Fibroblast of lung (primary cell): Measurements from ENCODE around the gene CTNS.

Source experiments
- EZH2 ChIP-seq: IDR thresholded peaks from 2 replicates; pipeline ENCODE4 v1.5.1; 2012; ENCODE audit warnings: low read length, control low read depth, mild to moderate bottlenecking; ENCODE audit errors: missing control alignments
- TF ChIP-seq, protein P1 (sequence below), 2 donors: IDR thresholded peaks in 1 of 2; conservative IDR thresholded peaks in 1 of 2; 1 replicate in 1 of 2; 2 replicates in 1 of 2; pipeline ENCODE4 v1.5.1; 2011 to 2012; ENCODE audit warnings: low read length in 2 of 2, control low read depth in 1 of 2, inconsistent platforms in 1 of 2, low read depth in 1 of 2, mild to moderate bottlenecking in 1 of 2

DNA sequence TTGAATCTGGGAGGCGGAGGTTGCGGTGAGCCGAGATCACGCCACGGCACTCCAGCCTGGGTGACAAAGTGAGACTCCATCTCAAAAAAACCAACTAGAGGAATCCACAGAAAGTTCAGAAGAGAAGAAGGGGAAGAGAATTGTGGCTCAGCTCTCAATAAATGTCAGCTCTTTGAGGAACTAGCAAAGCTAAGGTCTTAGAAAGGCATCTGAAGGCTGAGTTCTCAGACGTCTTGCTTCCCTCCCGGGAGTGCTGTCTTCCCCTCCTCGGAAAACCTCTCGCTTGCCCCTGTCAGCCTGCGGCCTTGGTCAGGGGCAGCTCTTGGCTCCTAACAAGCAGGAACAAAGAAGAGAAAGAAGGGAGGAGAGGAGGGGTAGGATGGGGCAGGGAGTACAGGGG is 5.8 kb upstream of the CTNS start:
- TF ChIP-seq, protein P1, sequence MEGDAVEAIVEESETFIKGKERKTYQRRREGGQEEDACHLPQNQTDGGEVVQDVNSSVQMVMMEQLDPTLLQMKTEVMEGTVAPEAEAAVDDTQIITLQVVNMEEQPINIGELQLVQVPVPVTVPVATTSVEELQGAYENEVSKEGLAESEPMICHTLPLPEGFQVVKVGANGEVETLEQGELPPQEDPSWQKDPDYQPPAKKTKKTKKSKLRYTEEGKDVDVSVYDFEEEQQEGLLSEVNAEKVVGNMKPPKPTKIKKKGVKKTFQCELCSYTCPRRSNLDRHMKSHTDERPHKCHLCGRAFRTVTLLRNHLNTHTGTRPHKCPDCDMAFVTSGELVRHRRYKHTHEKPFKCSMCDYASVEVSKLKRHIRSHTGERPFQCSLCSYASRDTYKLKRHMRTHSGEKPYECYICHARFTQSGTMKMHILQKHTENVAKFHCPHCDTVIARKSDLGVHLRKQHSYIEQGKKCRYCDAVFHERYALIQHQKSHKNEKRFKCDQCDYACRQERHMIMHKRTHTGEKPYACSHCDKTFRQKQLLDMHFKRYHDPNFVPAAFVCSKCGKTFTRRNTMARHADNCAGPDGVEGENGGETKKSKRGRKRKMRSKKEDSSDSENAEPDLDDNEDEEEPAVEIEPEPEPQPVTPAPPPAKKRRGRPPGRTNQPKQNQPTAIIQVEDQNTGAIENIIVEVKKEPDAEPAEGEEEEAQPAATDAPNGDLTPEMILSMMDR (conservative IDR thresholded peaks at IDR 0.05 in 1 of 2, IDR thresholded peaks at IDR 0.05 in 1 of 2; ENCODE audit: low read depth in 1 of 2, low read length in 2 of 2), result no peak
- TF ChIP-seq EZH2, result no peak
